SH-SY5Y (cell line): ENCODE results near the gene SLC18A3.

Source experiments
- GATA2 ChIP-seq: IDR thresholded peaks from 2 replicates; pipeline ENCODE4 v1.6.1; 2011; ENCODE audit warnings: mild to moderate bottlenecking, low read depth, low read length
- GATA3 ChIP-seq: IDR thresholded peaks from 2 replicates; pipeline ENCODE4 v1.6.1; 2011; ENCODE audit warnings: low read depth, mild to moderate bottlenecking, low read length, moderate library complexity

The SLC18A3 gene

DNA sequence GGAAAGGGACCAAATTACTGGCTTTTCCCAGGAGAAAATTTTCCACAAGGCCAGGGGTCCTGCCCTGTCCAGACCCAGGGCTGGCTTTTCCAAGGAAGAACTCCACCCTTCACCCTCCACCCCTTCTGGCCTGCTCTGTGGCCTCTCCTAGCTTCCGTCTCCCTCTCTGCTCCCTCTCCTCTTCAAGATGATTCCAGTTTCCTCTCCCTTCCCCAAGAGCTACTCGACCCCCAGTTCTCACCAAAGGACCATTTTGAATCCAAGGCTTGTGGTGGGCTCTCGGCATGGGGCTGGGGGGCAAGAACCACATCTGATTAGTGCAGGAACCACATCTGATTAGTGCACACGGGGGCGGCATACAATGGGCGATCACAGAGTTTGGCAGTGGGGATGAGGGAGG lies 11.5 kb downstream of the SLC18A3 start:
- no peak for TF ChIP-seq GATA2
- TF ChIP-seq GATA3, result no peak

DNA sequence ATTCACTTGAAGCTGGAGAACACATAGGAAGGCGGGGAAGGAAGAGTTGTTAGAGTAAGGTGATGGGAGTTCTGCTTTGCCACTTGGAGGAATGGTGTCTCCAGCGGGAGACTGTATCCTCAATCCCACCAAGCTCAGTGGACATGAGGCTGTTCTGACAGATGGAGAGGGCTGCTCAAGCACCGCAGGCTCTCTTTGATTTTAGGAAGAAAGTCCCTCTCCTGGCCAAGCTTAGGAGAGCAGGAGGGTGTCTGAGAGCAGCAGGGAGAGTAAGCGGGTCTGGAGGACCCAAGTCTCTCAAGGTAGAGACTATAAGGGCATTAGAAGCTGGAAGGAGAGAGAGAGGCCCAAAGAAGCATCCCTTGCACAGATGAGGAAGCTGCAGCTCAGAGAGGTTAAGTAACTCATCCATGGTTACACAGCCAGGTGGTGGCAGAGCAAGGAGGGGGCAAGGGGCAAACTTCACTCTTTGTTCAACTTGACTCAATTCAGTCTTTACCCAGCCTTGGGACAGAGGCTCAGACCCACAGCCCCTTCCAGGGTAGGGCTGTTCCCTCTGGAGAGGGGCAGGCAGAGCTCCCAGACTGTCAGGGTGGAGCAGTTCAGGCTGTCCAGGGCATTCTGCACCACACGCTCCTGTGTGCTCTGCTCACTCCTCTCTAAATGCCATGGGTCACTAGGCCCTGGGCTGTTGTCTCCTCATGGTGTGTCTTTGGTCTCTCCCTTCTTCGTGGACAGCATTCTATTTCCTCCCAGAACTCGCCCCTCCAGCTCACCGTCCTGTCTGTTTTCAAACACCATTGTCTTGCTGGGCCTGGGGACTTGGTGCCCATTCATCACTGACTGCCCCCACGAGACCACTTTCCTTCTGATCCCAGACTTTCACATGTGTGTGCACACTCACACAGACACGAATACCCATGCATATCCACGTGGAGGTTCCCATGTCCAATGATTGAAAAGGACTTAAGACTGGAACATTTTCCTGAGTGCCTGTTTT lies 12.6 kb downstream of the SLC18A3 start:
- TF ChIP-seq GATA3 (no peak), GATA2 (no peak)

DNA sequence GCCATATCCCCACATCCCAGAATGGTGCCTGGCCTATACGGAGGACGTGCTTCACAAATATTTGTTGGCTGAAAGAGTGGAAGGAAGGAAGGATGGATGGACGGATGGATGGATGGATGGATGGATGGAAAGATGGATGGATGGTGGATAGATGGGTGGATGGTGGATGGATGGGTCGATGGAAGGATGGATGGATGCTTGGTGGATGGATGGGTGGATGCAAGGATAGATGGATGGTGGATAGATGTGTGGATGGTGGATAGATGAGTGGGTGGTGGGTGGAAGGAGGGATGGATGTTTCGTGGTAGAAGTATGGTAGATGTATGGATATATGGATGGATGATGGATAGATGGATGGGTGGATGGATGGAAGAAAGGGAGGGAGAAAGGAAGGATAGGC lies 14.5 kb downstream of the SLC18A3 start:
- TF ChIP-seq GATA2, result no peak

DNA sequence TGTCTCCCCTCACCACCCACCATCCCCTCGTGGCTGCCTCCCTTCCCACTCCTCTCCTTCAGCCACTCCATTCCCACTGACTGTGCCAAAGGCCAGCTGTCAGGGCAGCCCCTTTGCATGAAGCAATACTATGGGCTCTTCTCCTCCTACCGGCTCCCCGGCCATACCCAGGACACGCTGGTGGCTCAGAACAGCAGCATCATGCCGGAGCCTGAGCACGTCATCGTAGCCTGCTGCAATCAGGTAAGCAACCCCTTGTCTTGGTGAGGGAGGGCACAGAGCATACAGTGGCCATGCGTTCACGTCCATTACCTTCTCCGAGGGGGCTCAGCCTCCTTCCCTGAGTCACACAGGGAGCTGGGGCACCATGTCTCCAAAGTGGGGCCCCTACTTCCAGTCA lies 15.3 kb downstream of the SLC18A3 start:
- no peak for TF ChIP-seq GATA2
- TF ChIP-seq GATA3, result no peak

DNA sequence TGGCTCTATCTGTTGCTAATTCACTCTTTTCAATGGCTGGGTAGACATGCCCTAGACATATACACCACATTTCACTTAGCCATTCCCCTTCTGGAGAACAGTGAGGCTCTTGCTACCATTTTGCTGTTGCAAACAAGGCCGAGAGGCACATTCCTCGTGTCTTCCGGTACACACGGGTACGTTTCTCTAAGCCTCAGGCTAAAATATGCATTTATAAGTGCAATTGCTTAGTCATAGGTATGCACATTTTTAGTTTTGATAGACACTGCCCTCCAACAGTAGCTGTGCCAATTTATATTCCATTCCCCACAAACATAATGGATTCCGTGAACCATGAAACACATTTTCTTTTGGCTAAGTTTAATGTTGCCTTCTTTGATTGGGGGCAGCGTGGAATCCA lies 16.9 kb downstream of the SLC18A3 start:
- TF ChIP-seq GATA3 (no peak), GATA2 (no peak)

DNA sequence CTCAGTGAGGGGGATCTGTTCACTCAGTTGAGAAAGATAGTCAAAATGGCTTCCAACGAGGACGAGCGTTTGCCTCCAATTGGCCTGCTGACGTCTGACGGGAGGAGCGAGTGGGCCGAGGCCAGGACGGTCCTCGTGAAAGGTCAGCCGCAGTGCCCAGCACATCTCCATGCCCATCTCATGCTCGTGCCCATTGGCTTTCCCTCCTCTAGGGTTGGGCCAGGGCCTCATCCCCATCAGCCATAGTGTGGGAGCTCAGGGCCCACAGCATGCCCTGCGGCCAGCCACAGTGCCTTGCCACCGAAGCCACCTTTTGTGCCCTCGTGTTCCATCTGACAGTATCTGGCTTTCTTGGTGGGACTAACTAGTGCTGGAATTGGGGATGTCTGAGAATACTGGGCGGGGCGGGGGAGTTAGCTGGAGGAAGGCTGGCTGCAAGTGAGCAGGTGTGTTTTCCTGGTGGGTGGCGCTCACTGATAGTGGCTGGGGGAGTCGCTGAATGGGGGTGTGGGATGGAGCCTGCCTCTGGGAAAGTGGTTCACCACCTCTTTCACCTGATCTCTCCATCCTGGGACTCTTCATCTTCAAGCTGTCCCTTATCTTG lies 17.6 kb downstream of the SLC18A3 start:
- TF ChIP-seq GATA2 (no peak), GATA3 (no peak)

DNA sequence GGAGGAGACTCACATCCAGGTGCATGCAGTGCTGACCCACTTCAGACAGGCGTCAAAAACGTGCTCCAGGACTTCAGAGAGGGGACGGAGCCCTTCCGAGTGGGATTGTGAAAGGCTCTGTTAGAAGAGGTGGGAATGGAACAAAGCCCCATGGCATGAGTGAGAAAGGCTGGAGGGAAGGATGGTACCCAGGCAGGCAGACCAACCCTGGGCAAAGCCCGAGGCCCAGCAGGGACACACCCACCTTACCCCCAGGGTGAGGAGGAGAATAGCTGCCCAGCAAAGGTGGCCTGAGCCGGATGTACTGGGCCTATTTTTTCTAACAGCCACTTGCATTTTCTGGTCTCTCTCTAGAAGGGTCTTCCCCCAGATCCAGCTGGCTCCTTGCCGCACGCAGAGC lies 18.5 kb downstream of the SLC18A3 start:
- TF ChIP-seq GATA2 (no peak), GATA3 (no peak)

DNA sequence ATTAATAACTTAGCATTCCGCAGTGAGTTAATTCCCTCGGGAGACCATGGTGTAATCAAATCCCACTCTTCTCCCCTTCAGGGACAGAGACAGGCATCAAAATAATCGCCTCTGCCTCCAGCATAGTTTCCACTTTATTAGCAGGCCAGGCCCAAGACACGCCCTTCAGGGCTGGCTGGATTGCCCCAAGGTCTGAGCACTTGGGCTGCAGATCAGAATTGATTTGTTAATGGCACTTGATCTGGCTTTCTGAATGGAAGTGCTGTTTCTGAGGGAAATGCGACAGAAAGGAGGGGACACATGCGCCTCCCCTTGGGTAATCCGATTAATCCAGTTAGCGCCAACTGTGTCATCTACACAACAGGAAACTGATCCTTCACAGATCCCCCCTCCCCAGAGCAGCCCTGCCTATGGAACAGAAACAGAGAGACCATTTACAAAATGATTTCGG lies 19.3 kb downstream of the SLC18A3 start:
- TF ChIP-seq GATA3 (no peak), GATA2 (0 out of 2 replicates have a peak, but pooled peaks have one; percentile 10)

DNA sequence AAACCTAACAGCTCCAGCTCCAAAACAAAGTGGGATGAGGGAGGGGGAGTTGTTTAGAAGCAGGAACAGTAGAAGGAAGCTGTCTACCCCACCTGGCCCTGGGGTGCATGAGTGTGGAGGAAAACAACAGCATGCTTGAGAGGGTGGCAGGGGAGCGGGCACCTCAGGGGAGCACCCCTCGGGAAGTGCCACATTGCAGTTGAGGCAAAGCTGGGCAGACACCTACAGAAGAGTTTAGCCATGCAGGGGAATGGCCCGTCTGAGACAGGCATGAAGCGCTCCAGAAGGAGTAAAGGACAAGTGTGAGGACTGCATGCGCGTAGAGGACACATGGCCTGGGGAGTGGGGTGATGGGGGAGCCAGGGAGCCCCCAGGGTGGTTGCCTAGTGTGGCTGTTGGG lies 21.9 kb downstream of the SLC18A3 start:
- TF ChIP-seq GATA2, result no peak
- no peak for TF ChIP-seq GATA3

DNA sequence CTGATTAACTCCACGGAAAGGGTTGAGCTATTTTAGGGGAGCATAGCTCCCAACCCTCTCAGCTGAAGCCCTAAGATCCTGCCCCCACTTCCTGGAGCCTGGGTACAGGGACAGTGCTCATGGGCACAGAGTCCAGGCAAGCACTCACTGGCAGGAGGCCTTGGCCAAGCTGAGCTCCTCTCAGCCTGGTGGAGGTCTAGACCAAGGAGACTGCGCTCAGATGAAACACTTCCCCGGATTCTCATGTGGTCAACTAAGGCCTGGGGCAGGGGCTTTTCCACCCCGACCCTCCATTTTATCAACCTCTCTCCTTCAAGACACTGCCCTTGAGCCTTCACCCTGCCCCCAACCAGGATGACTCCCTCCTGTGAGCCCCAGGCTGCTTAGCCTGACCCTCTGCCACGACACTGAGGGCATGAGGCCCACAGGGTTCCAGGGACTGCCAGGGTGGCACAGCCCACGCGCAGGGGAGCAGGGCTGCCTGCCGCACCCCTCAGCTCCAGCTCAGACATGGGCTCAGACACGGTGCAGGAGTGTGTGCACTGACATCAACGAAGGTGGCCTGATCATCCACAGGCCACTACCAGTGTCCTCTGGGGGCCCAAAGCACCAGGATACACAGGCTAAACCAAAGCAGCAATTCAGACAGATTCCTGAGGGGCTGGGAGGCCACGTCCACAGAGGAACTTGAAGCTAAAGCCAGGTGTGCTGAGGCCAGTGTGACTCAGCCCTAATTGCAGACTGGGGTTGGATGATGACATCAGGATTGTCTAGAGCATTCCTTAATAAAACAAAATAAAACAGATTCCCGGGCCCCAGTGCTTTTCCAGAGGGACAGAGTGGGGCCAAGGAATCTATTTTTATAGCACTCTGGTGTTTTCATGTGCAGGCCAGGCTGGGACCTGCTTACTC lies 22.6 kb downstream of the SLC18A3 start:
- TF ChIP-seq GATA2 (no peak), GATA3 (no peak)

DNA sequence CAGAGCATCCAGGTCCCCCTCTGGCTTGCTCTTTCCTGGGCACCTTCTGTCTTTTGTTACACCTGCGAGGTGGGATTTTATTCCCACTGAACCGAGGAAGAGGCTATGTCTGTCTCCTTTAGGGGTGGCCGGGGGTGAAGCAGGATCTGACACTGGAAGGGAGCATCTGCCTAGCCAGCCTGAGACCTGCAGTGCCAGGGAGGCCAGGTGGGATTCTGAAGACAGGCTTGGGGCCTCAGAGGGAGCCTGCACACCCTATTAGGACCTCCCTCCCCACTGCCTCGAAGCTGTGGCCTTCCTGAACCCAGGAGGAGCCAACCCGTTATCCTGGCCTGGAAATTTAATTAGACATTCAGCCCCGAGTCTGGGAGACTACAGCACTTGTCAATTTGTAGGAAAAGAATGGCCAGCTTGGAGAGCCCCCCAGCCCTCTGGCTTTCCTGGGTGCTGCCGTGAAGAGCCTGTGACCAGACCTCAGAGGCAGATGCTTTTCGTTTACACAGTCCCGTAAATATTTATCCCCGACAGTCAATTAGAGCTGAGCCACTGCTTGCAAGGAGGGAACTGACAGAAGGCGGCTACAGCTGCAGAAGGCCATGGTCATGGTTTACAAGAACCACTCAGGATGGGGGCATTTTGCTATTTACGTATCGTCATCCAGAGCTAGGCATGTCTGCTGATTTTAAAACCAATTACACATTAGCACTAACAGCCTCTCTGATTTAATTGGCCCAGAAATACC lies 23.4 kb downstream of the SLC18A3 start:
- no peak for TF ChIP-seq GATA3
- no peak for TF ChIP-seq GATA2

DNA sequence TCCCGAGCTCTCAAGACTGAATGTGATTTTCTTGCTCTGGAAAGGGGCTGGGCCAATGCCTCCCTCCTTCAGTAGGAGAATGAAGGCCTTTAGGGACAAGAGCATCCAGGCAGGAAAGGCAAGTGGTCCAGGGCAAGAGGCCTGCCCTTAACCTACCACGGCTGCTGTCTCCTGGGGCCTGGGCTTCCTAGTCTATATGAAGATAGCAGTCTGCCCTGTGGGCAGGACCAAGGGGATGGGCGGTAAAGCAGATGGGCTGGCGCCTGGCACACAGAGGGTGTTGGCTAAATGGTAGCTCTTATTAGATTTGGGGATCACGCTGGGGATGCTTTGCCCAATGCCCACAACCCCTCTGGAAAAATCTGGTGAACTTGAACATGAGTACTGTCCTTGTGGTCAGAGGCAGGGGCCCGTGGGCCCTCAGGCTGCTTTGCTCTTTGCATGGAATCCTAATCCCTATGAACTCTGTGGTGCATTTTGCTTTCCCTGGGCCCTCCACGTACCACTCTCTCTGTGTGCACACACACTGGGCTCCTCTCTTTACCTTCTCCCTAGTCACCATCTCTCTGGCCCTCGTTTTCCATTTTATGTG lies 24.1 kb downstream of the SLC18A3 start:
- TF ChIP-seq GATA3 (no peak), GATA2 (no peak)

DNA sequence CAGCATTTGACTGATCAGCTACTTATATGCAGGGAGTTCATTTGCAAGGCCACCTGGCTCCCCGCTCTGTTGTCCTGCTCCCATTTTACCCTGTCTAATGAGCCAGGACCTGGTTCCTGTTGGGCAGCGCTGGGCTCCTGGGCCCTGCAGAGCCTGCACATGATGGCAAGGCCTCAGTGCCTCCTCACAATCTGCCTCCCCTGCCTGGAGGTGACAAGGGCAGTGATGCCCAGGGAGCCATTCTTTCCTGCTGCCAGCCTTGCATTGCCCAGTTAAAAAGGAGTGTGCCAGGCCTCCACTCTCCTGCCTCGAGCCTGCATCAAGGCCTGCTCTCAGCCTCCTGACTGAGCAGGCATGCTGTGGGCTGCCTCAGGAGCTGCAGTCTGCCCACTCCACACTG lies 32.2 kb downstream of the SLC18A3 start:
- TF ChIP-seq GATA3 (no peak), GATA2 (no peak)
